GM12875 (cell line): ENCODE data around the gene AQP12A.

Source experiments
- H3K4me3 ChIP-seq: one replicate; pipeline ENCODE4 v1.5.1; 2011; ENCODE audit warnings: low read depth, low read length, control low read depth
- TF ChIP-seq, protein P1 (sequence below): IDR thresholded peaks from 2 replicates; pipeline ENCODE4 v1.5.1; 2011; ENCODE audit warnings: low read depth, mild to moderate bottlenecking, control low read depth, inconsistent platforms, low read length, moderate library complexity, borderline replicate concordance; ENCODE audit not compliant: insufficient read depth

The AQP12A gene

DNA sequence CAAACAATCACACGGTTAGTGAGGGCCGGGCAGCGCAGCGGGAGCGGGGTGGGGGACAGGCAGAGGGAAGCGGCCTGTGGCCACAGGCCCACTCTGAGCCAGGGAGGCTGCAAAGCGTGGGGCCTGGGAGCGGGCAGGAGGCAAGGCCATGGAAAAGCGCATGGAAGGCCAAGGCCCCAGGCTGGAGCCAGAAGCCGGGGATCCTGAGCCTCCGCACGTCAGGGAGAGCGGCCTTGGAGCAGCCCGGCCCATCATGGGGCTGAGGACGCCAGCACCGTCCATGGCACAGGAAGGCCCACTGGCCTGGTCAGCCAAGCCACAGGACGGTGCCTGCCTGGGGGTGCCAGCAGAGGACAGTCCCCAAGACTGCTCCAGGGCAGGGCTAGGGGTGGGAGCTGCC, 43.1 kb downstream of the AQP12A start:
- H3K4me3 ChIP-seq, result no peak overlapping the region
- TF ChIP-seq, protein P1, sequence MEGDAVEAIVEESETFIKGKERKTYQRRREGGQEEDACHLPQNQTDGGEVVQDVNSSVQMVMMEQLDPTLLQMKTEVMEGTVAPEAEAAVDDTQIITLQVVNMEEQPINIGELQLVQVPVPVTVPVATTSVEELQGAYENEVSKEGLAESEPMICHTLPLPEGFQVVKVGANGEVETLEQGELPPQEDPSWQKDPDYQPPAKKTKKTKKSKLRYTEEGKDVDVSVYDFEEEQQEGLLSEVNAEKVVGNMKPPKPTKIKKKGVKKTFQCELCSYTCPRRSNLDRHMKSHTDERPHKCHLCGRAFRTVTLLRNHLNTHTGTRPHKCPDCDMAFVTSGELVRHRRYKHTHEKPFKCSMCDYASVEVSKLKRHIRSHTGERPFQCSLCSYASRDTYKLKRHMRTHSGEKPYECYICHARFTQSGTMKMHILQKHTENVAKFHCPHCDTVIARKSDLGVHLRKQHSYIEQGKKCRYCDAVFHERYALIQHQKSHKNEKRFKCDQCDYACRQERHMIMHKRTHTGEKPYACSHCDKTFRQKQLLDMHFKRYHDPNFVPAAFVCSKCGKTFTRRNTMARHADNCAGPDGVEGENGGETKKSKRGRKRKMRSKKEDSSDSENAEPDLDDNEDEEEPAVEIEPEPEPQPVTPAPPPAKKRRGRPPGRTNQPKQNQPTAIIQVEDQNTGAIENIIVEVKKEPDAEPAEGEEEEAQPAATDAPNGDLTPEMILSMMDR, result no peak

DNA sequence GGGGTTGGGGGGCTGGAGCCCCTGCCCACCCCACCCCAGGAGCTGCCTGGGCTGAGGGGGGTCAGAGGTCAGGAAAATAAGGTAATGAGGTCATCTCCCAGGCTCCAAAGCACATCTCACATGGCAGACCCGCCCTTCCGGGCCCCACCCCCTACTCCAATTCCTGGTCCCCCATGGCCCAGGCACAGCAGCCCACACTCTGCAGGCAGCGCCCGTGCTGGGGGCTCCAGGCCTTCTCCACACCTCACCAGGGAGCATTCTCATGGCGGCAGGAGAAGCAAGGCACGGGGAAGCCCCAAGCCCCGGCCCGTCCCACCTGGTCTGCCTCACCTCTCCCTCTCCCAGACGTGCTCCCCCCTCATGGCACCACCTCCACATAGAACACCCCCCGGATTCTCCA, 43.8 kb downstream of the AQP12A start:
- TF ChIP-seq, protein P1, result no peak
- H3K4me3 ChIP-seq, result no peak overlapping the region

DNA sequence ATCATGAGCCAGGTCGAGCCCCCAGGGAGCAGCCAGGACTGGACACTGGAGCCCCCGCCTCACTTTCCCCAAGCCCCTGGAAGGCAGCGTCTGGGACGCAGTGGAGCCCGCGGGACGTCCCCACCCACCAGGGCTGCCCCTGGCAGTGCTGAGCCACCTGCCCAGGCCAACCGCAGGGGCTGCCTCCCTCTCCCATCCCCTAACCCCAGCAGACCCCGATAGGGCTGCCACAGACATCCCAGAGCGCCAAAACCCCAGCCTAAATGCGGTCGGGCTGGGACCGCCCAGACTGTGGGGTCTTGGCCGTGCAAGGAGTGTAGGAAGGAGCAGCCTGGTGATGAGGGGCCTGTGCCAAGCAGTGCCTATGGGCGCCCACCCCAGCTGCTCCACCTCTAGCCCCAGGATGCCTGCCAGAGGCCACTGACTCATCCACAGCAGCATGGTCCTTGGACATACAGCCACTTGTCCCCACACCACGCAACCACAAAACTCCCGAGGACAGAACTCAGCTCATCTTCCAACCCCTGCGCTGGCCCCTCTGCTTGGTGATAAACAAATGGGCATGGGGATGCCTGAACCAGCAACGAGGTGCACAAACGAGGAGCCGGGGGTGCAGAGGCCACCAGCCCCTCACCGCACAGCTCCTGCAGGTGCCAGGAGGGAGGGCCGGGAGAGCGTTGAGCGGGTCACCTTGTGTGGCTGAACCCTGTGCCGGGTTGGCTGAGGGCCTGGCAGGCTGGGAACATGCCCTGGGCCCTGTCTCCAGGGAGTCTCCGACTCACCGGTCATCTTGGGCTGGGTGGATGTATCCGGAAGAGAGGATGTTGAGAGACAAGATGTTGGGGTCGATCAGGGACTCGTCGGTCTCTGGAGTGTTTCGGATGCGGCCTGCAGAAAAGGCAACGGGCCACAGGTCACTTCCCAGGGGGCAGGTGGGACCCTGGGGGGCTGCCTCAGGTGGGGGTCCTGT, 44.9 kb downstream of the AQP12A start:
- TF ChIP-seq, protein P1, result no peak
- no peak overlapping the region for H3K4me3 ChIP-seq

DNA sequence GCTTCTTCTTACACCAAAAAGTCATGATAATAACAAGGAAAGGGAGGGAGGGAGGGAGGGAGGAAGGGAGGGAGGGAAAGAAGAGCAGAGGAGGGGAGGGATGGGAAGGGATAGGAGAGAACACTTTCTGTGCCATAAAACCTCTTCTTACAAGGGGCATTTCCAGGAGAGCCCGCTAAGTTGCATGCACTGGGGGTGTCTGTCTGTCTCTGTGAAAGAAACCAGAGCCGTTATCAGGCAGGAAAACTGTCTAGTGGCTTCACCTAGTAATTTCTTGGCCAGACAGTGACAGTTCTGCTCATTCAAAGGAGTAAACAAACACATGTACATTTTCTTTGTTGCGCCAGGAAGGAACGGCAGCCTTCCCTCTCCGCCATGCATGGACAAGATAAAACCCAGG, 45.8 kb downstream of the AQP12A start:
- TF ChIP-seq, protein P1, result no peak
- no peak overlapping the region for H3K4me3 ChIP-seq

DNA sequence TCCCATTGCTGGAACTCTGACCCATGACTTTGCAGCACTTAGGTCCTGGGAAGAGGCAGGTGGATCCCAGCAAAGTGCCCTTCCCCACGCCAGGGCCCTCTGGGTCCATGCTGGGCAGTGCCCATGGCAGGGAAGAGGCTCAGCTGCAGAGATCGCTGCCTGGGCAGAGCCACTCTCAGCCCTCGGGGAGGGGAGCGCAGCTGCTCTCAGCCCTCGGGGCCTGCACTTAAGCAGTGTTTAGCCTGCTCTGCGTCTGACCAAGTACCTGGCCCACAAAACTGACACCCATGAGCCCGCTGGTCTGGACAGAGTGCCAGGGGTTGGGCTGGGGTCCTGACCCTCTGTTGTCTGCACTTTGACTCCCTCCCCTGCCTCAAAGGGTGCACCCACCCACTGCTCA, 46.3 kb downstream of the AQP12A start:
- TF ChIP-seq, protein P1, result no peak
- no peak overlapping the region for H3K4me3 ChIP-seq

DNA sequence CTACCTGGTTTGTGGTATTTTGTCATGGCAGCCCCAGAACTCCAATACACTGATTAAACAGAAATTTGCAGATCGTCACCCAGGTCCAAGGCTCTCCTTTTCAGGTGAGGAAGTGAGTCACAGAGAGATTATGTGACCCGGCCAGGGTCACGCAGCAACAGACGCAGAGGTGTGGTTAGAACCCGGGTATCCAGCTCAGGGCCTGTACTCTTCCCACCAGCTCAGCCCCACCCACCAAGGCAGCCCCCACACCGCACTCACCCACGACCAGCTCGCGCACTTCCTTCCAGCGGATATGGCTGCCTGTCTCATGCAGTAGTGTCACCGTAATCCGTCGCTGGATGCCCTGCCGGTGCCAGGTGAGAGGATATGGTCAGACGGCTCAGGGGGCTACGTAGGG, 48.1 kb downstream of the AQP12A start:
- TF ChIP-seq, protein P1, result no peak
- H3K4me3 ChIP-seq, result no peak overlapping the region

DNA sequence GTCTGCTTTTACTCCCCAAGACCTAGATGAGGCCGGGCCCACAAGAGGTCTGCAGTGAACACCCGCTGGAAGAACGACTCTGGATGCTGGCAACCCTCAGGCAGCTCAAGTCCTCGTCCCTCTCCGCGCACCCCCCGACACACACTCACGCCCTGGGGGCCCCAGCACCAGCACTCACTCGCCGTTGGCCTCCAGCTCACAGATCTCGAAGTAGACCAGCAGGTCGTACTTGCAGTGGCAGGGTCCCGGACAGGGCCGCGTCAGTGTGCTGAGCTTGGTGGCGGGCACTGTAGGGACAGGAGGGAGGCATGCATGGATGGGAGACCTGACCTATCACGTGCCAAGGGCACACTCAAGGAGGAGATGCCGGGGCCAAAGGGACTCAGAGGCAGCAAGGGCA, 49.4 kb downstream of the AQP12A start:
- TF ChIP-seq, protein P1, result no peak
- H3K4me3 ChIP-seq, result no peak overlapping the region
